Measurements from ENCODE around the gene RAB14.
"Not testable (repeated sequence)": the region's sequence is repeated elsewhere in the genome, so short reads cannot be mapped to it uniquely, and the experiment has no call there.

Gene RAB14

DNA sequence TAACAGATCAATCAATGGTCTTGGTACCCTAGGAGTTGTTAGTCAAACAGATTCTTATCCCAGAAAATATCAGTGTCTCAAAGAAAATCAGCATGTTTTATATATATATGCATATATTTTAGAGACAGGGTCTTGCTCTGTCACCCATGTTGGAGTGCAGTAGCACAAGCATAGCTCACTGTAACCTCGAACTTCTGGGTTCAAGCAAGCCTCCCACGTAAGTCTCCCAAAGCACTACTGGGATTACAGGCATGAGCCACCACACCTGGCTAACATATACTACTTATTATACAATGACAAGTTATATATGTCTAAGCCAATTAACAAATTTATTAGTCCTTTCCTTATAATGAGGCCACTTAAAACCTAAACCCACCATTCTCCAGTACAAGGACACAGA is 10.4 kb downstream of the RAB14 start:
- DNase-seq (ENCODE audit: low read depth), result no peak

DNA sequence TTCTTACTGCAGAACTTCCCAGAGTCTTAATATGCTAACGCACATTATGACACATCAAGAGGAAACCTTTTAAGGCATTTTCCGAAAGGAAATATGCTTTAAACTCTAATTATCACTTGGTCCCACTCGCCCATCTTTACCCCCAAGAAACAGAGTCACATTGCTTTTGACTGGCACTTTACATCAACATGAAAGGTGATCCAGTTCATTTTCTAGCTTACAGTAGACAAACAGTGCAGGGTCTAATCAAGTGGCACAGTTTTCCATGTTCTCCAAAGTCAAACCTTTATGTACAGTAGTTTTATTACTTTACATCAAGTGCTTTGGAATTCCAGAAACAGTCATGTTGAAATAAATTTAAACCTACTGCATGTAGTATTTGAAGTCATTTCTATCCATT is 12.0 kb downstream of the RAB14 start:
- no peak for DNase-seq (ENCODE audit: low read depth)

DNA sequence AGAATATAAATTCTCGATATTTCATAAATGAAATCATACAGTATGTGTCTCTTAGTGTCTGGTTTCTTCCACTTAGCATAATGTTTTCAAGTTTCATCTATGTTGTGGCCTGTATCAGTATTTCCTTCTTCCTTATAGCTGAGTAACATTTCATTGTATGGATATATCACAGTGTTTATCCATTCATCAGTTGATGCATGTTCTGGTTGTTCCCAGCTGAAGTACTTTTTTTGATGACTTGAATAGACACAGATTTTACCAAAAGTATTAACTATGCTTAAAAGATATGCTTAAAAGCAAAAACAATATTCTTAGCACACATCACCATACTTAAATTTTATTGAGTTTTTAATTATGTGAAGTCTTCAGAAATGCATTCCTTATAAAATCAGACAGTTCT is 12.7 kb downstream of the RAB14 start:
- no peak for DNase-seq (ENCODE audit: low read depth)

DNA sequence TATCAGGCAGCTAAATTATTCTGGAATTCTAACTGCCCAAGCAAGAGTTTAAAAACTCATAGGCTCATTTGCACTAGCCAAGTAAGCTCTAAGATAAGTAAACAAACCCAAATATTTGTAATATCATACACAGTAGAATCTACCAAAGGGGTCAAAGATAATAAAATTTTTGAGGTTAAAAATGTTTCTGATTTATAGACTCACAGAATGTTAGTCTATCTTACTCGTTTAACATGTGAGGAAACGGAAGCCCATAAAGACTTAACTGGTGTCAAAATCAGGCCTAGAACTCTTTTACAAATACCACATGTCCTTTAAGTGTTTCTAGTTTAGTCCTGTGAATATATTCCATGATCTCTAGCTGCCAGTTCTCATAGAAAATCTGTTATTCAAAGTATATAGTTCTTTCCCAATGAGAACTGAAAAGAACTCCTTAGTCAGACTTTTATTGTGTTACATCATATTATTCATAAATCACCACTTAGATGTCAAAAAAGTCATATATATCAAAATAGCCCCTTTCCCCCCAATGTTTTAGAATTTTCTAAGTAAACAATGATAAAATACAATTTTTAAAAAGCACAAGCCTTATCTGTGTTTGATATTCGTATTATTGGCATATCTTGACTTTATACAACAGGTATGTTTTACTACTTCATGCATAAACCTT is 13.9 kb downstream of the RAB14 start:
- DNase-seq (ENCODE audit: low read depth), result peak; percentile 49

DNA sequence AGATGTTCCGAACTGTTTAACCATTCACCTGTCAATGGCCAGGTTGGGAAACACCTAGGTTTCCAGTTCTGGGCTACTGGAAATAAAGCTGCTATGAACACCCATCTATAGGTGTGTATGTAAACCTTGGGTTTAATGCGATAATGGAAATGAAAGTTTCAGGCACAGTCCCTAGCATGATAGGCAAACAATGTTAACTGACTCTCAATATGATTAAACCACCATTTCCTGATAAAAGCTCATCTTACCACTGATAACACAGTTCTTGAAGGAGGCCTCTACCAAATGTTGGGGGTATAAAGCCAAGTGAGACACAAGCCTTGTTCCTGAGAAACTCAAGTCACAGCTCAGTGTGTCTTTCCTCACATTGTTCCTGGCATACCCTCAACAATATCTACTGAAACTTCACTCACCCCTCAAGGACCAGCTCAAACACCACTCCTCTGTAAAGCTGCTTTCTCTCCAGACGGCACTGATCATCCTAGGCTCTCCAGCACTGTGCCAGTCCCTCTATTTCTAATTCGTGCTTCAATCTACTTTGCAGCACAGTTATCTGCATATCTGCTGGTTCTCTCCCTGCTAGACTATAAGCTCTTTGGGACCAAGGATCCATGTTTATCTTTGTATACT is 15.8 kb downstream of the RAB14 start:
- DNase-seq (ENCODE audit: low read depth), result no peak

DNA sequence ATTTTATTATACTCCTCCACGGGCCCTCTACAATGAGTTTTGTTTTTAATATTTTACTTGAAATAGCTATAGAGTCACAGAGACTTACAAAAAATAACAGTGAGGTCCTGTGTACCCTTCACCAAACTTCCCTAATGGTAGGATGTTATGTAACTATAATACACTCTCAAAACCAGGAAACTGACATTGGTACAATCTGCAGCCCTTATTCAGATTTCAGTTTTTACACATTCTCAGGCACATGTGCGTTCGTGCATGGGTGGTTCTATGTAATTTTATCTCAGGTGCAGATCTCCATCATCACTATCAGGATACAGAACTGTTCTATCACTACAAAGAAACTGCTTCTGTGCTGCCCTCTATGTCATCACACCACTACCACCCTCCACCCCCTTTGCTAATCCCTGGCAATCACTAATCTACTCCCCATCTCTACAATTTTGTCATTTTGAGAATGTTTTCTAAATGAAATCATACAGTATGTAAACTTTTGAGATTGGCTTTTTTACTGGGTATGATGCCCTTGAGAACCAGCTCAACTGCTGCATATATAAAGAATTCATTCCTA is 16.4 kb downstream of the RAB14 start:
- DNase-seq (ENCODE audit: low read depth), result no peak

DNA sequence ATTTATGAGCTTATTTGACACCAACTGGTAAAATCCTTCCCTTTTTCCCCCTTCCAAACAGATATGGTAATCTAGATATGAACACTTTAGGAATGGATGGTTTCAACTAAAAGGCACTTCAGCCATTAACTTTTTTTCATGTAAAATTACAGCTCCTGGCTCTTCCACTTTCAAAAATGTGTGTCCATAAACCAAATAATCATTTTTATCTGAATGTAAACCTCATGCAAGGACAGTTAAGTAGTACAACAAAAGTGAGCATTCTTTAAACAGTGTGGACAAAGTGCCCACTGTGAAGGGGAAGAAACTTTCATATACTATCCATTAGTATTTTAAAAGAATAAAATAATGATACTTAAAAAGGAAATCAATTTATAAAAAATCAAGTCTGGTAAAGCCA is 17.2 kb downstream of the RAB14 start:
- no peak for DNase-seq (ENCODE audit: low read depth)

DNA sequence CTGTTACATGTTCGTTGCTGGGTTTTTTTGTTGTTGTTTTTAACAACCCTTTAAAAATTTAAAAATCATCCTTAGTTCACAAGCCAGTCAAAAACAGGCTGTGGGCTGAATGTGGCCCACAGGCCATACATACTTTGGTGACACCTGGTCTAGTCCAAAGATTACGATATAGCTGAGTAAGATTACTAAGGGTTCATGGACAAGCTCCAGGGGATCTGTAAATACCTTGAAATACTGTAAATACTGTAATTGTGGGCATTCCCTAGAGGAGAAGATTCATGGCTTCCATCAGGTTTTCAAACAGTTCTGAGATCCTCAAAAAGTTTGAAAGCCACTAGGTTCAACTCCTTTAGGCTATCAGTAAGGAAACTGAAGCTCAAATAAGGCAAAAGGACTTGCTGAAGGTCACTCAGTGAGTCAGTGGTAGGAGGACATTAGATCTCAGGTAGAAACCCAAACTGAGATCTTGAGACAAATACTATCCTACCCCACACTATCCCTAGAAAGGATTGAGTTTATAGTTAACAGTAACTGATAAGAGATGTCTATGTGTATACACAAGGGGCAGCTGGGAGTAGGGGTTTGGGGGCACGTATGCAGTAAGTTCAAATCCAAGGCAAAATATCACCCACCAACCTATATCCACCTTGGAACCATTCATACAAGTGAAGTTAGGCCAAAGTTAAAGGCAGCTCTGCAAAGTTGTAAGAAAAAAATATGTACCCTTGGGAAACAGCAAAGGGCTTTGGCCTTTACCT is 17.8 kb downstream of the RAB14 start:
- no peak for DNase-seq (ENCODE audit: low read depth)

DNA sequence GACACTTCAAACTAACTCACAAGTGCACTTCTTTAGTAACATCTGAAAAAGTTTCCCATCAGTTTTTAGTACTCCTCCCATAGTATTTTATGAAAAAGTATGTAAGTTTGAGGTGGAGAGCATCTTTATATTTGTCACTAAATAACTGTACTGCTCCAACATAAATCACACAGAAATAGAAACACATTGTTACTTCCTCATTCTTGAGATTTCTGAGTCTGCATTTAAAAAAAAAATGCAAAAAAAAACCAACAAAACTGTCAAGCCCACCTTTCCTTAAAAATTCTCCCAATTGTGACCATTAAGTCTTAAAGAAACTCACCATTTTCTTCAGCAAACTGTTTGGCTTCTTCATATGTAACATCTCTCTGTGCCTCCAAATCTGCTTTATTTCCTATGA is 18.7 kb downstream of the RAB14 start:
- no peak for DNase-seq (ENCODE audit: low read depth)

DNA sequence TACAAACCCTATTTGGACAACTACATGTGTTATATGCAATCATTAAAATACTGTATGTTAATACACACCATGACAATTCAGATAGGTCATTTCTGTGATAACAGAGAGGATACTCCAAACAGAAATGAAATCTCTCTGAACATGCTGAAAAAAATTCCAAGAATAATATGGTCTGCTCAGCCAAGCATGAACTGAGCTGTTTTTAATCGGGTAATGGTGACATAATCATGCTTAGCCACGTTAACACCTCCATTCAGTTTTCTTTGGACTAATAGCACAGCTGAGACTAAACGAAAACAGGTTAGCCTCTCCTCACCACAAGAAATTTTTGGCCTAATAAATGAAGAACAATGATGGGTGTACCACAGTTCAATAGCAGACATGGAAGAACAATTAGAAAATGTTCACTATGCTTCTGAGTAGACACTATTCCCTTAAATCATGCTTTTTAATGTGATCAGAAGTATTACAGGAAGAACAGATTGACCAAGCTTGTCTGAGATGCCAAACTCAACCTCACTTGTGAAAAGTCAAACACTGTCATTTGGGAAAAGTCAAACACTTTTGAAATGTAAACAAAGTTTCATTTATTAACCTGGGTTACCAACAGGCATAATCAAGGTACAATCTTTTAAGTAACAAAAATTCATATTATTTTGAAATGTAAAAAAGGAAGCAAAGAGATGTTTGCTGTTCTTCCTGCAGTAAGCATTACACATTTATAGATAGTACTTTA is 19.4 kb downstream of the RAB14 start:
- DNase-seq (ENCODE audit: low read depth), result no peak

DNA sequence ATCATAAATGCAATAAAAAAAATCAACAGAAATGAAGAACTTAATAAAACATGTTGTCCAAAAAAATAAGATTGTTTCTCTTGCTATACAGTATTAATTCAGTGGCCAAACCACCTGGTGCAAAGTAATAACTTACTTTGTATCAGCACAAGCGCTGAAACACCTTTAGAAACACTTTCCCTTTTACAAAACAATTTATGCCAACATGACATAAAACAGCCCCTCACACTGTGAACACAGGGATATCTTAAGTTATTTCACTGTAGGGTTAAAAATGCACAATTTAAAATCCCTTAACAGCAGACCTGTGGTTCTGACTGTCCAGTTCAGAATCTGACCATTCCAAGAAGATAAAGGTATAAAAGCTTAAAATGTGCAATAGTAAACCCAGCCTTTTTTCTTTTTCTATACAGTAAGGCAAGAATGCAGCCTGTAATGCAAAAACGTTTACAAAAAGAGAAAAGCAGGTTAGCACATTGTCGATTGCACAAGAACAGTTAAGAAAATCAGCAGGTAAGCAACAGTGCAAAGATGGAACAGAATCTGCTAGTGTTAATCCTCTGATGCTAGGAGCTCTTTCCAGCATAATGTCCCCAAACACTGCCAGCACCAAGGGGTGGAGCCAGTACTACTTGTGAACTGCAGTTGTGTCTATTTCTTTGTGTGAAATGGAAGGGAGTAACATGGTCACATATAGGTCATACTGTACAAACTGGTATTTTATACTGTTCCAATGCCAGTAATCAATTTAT is 21.6 kb downstream of the RAB14 start:
- DNase-seq (ENCODE audit: low read depth), result no peak

DNA sequence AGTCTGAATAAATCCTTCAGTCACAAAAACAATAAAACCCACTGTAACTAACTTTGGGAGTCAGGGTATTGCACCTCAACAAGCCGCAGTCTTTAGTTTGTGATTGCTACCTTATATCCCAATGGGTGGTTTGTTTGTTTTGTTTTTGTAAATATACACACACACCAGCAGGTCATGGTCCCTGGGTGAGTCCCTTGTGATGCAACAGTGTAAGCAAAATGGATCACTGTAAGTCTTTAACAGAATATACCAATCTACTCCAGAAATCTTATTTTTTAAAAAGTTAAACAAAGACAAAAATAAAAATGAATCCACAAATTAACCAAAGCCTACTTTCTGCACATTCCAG is 22.3 kb downstream of the RAB14 start:
- not testable (repeated sequence) for DNase-seq (ENCODE audit: low read depth)

DNA sequence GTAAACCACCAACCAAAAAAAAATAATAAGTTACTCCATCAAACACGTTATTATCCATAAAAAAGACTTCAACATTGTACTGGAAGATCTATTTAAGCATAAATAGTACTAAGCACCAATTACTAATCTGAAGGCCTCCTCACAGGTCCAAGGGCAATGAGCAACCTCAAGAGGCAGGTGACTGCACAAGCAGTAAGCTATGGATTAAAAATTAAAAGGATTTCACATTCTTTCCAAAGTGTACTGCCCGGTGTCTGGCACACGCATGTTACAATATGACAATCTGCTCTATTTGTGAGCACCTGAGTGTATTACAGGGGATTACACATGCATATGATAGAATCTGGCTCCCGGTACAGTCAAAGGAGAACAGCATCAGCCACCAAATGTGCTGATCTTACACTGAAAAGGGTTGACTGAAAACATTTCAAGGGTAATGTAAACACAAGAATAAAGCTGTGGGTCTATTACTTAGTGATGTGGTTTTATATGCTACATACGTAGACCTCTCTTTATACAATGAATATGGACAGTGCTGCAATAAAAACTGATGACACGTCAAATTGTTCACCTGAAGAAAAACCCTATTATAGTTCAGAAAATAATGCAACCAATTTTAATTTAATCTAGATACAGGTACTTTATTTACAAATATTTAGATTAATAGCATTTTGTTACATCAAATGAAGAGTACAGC is 22.8 kb downstream of the RAB14 start:
- DNase-seq (ENCODE audit: low read depth), result no peak

DNA sequence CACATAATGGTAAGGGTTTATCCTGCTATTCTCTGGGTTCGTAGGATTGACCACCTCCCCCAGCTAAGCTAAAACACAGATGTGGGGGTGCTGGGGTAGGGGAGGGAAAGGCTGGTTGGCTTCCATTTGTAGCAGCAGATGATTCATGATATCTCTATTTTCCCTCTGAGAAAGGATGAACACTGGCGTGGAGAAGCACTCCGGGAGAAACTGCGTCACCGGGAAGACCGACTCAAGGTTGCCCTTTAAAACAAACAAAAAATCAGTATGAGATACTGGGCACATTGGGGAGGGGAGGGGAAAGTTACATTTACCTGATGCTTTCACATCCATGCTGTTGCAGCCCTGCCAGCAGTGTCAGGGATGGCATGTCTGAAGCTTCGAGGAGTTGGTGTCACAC is 28.2 kb downstream of the RAB14 start:
- peak; percentile 24 for DNase-seq (ENCODE audit: low read depth)

DNA sequence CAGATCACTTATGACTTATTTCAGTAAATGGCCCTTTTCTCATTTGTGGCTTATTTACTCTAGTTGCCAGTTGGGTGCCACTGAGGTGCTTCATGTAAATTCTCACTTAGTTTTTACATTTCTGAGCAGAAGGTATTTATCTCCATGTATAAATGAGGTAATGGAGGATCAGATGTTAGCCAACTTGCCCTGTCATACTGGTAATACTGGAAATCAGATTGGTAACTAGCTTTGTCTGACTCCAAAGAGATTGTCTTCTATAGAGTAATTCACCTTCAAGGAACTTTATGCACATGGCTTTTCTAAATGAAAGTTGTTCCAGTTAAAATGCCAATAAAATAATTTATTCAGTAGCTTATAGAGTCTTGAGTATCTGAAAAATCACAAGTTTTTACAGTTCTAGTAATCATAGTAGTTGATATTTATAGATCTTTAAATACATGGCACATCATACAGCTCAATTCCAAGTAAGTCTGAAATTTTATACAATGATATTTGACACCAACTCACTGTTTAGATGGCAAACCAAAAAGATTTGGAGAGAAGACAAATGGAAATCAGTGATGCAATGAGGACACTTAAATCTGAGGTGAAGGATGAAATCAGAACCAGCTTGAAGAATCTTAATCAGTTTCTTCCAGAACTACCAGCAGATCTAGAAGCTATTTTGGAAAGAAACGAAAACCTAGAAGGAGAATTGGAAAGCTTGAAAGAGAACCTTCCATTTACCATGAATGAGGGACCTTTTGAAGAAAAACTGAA is 28.8 kb downstream of the RAB14 start:
- DNase-seq (ENCODE audit: low read depth), result peak; percentile 14

DNA sequence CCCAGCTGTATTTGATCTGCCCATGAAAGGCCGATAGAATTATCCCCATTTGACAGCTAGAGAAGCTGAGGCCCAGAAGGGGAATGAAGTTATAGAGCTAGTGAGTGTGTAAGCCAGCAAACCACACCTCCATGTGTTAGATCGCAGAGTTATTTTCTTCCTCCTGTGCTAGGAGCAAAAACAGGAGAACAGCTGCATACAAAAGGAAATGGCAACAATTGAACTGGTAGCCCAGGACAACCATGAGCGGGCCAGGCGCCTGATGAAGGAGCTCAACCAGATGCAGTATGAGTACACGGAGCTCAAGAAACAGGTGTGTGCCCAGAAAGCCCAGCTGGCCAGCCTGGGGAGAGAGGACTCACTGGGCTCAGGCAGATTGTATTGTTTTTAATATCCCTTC is 30.4 kb downstream of the RAB14 start:
- no peak for DNase-seq (ENCODE audit: low read depth)

DNA sequence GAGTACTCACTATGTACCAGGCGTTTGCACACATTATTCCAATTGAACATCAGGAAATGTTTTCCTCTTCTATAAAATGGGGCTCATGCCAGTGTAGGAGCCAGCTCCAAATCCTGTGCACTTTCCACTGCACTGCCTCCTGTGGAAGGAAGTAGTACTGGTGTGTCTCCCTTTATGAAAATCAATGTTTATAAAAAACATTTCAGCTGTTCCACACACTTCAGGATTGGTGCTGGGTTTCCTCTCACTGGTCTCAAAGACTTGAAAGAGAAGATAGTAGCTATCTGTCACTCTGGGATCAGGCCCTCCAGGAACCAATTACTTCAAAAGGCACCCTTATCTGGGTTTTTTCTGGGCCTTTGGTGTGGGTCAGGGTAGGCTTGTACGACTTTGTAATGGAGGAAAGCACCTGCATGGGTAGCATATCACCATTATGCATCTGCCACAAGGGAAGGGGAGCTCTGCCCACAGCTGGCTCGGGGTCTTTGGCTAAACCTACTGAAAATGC is 32.5 kb downstream of the RAB14 start:
- no peak for DNase-seq (ENCODE audit: low read depth)

DNA sequence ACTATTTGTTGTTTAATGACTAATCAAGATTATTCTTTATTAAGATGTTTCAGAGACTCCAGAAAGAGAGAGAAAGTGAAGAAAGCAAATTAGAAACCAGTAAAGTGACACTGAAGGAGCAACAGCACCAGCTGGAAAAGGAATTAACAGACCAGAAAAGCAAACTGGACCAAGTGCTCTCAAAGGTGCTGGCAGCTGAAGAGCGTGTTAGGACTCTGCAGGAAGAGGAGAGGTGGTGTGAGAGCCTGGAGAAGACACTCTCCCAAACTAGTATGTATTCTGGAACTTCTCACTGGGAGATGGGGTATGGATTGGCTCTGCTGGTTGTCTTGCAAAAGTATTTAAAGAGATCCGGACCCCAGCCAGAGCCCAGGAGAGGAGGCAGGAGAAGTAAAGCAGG is 33.6 kb downstream of the RAB14 start:
- no peak for DNase-seq (ENCODE audit: low read depth)

DNA sequence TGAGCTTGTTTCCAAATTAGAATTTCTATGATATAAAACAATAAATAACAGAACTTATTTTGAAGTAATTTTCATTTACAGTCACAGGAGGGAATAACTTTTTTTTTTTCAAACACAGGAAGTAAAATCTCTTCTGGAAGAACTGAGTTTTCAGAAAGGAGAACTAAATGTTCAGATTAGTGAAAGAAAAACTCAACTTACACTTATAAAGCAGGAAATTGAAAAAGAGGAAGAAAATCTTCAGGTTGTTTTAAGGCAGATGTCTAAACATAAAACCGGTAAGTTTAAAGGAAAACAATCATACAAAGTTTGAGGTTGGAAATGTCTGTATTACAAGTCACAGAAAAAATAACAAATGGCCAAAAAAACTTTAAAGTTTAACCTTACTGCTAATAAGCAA is 41.6 kb downstream of the RAB14 start:
- no peak for DNase-seq (ENCODE audit: low read depth)

DNA sequence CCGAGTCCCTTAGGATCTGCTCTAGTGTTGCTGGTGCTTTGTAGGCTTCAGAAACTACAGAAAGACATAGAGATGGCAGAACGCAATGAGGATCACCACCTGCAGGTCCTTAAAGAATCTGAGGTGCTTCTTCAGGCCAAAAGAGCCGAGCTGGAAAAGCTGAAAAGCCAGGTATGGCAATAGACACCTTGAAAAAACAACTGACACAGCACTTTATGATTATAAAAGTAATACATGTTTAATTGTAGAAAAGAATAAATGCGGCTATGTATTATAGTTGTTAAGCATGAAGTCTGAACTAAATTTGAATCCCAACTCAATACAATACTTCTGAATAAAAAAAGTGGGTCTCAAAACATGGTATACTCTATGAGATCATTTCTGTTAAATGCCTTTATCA is 43.7 kb downstream of the RAB14 start:
- DNase-seq (ENCODE audit: low read depth), result no peak

Measured in iris pigment epithelial cell (primary cell).